ENCODE measurements around the gene KLRG1. TPM values are rescaled to one million over a fixed set of nuclear protein-coding genes. Genes with fewer than 3 reads are reported as not detected.

KLRG1 gene
- total and polyA plus RNA-seq, 5 donors from 2014 or later, result 4.8 to 22.2 (median 16.5) TPM

- no peak overlapping the region for H3K4me3 Mint-ChIP-seq
- no peaks in the 10 kb centered on the region for H3K9me3 ChIP-seq (ENCODE audit: control insufficient read depth in 2 of 2, low read length in 2 of 2)
- no peaks in the 10 kb centered on the region for H3K9me3 Mint-ChIP-seq
- ATAC-seq (ENCODE audit: low read depth in 2 of 2), result no peak
- peaks cover 3% of the 10 kb centered on the region for H3K27me3 ChIP-seq (ENCODE audit: control insufficient read depth, insufficient read depth, low read length)
- no peak overlapping the region for H3K4me3 ChIP-seq (ENCODE audit: low read depth, low read length)
- no peak for DNase-seq
- H3K4me1 ChIP-seq (ENCODE audit: control insufficient read depth, insufficient read depth, low read length, poor library complexity, severe bottlenecking), result no peaks in the 10 kb centered on the region
- H3K36me3 Mint-ChIP-seq, result no peaks in the 10 kb centered on the region
- no peaks in the 10 kb centered on the region for H3K36me3 ChIP-seq (ENCODE audit: control insufficient read depth, insufficient read depth, low read length)
- H3K27ac Mint-ChIP-seq, result no peak overlapping the region
- H3K27me3 Mint-ChIP-seq, result peaks cover 35% of the 10 kb centered on the region
- H3K27ac ChIP-seq (ENCODE audit: insufficient read depth, low read length, poor library complexity, severe bottlenecking), result no peak overlapping the region
- peaks cover 5 to 13% (median 7%) of the 10 kb centered on the region in 4 donors for H3K4me1 Mint-ChIP-seq
Measured at GRCh38 chr12:9052610-9053009, 63.3 kb downstream of the KLRG1 start.

Other genes starting within 250 kb of the KLRG1 start
- gene A2ML1, start 166.9 kb upstream of the KLRG1 start, total RNA-seq, result not detected
- not detected for gene A2ML1, start 166.9 kb upstream of the KLRG1 start, polyA plus RNA-seq
- gene PHC1, start 75.0 kb upstream of the KLRG1 start, total RNA-seq, result 46.6 TPM
- 10 to 100 TPM; 15.5 to 17.2 (median 16.4) TPM for gene PHC1, start 75.0 kb upstream of the KLRG1 start, polyA plus RNA-seq
- 132 TPM for gene M6PR, start 39.9 kb upstream of the KLRG1 start, total RNA-seq
- gene M6PR, start 39.9 kb upstream of the KLRG1 start, polyA plus RNA-seq, result 100 to 1,000 TPM; 227 to 272 (median 261) TPM
- not detected for gene A2M, start 126.4 kb downstream of the KLRG1 start, total RNA-seq
- gene A2M, start 126.4 kb downstream of the KLRG1 start, polyA plus RNA-seq, result not detected
- gene PZP, start 218.8 kb downstream of the KLRG1 start, total RNA-seq, result not detected
- gene PZP, start 218.8 kb downstream of the KLRG1 start, polyA plus RNA-seq, result under 1 TPM in 1 of 4 donors, not detected in 3; 0.29 TPM

Data from CD4-positive, CD25-positive, alpha-beta regulatory T cell (primary cell).